GM23248 (cell line): ENCODE results near the gene TRIM44. TPM values are rescaled to one million over a fixed set of nuclear protein-coding genes. Genes with fewer than 3 reads are reported as not detected.

Experiments used
- DNase-seq: peaks from one replicate; pipeline ENCODE4 v3.0.0-alpha.2; 2015
- H2AFZ ChIP-seq: fragments of 200-600 bp; sonication (generic); 2 replicates; pipeline ENCODE4 v1.6.1; 2016; ENCODE audit warnings: antibody characterized with exemption
- H3F3A ChIP-seq: fragments of 200-600 bp; sonication (generic); 2 replicates; pipeline ENCODE4 v1.6.1; 2016; ENCODE audit warnings: mild to moderate bottlenecking, antibody characterized with exemption, mixed run types; ENCODE audit not compliant: insufficient read depth
- H3K27ac ChIP-seq: fragments of 200-600 bp; sonication (generic); 2 replicates; pipeline ENCODE4 v1.5.1; 2016; ENCODE audit warnings: mild to moderate bottlenecking
- H3K27me3 ChIP-seq: fragments of 200-600 bp; sonication (generic); replicated peaks from 2 replicates; pipeline ENCODE4 v1.6.1; 2016; ENCODE audit warnings: mild to moderate bottlenecking; ENCODE audit not compliant: insufficient read depth
- H3K36me3 ChIP-seq: fragments of 200-600 bp; sonication (generic); 2 replicates; pipeline ENCODE4 v1.6.1; 2016; ENCODE audit warnings: low read depth, mild to moderate bottlenecking
- H3K4me1 ChIP-seq: fragments of 200-600 bp; sonication (generic); 2 replicates; pipeline ENCODE4 v1.6.1; 2016; ENCODE audit warnings: mild to moderate bottlenecking; ENCODE audit not compliant: insufficient read depth
- H3K4me2 ChIP-seq: fragments of 200-600 bp; sonication (generic); one replicate; pipeline ENCODE4 v1.6.1; 2016; ENCODE audit warnings: mild to moderate bottlenecking; ENCODE audit not compliant: unreplicated experiment
- H3K4me3 ChIP-seq: fragments of 200-600 bp; sonication (generic); 2 replicates; pipeline ENCODE4 v1.5.1; 2016; ENCODE audit warnings: mild to moderate bottlenecking
- H3K79me2 ChIP-seq: fragments of 200-600 bp; sonication (generic); 2 replicates; pipeline ENCODE4 v1.6.1; 2016; ENCODE audit warnings: mild to moderate bottlenecking; ENCODE audit not compliant: insufficient read depth
- H3K9ac ChIP-seq: fragments of 200-600 bp; sonication (generic); 2 replicates; pipeline ENCODE4 v1.6.1; 2016; ENCODE audit warnings: mild to moderate bottlenecking
- H3K9me2 ChIP-seq: fragments of 200-600 bp; sonication (generic); 2 replicates; pipeline ENCODE4 v1.6.1; 2016; ENCODE audit warnings: mixed run types, mild to moderate bottlenecking, moderate library complexity; ENCODE audit not compliant: insufficient read depth
- H3K9me3 ChIP-seq: fragments of 200-600 bp; sonication (generic); one replicate; pipeline ENCODE4 v1.6.1; 2017; ENCODE audit warnings: low read depth
- H4K20me1 ChIP-seq: fragments of 200-600 bp; sonication (generic); 2 replicates; pipeline ENCODE4 v1.6.0; 2016; ENCODE audit not compliant: insufficient read depth
- EZH2 ChIP-seq: fragments of 200-600 bp; sonication (generic); IDR thresholded peaks from 2 replicates; pipeline ENCODE4 v1.6.1; 2018; ENCODE audit warnings: antibody characterized with exemption, mild to moderate bottlenecking; ENCODE audit not compliant: insufficient read depth, poor library complexity, severe bottlenecking
- EZH2phosphoT487 ChIP-seq: fragments of 200-600 bp; sonication (generic); IDR thresholded peaks from 2 replicates; pipeline ENCODE4 v1.6.1; 2018; ENCODE audit warnings: antibody characterized with exemption, moderate library complexity, mild to moderate bottlenecking, low read depth; ENCODE audit not compliant: insufficient read depth
- WGBS, 2 experiments: methylation state at CpG; one replicate each; pipeline ENCODE4 v1.1.6; 2015 to 2017; ENCODE audit warnings: low lambda C conversion rate in 2 of 2, low coverage in 1 of 2; ENCODE audit errors: missing lambda C conversion rate in 2 of 2; 5-methylcytosine and 5-hydroxymethylcytosine counted together
- in situ Hi-C: fragments of 300-500 bp; cut with MboI; formaldehyde crosslinking; loops from 2 replicates; pipeline ENCODE4 v1.15.0; 2020
- polyA plus RNA-seq: library from polyadenylated mRNA; unstranded; fragments of >200 nt; fragmentation: Nextera tagmentation; extraction: Ambion mirVana; gene quantifications from 2 replicates; pipeline ENCODE4 v1.2.1, GENCODE V29; 2016
- total RNA-seq: library from RNA; depleted of rRNA; stranded (reverse); fragments of >200 nt; shearing (Covaris generic); gene quantifications from 2 replicates; pipeline ENCODE4 v1.2.3, GENCODE V29; 2014

The TRIM44 gene
- total and polyA plus RNA-seq, 2 experiments from 2014 or later, result 32.2 to 37.1 TPM

- 68 to 71% methylated on average over 6 of the region's 6 CpGs for WGBS, 2 experiments
- Histone ChIP-seq H3F3A (no peaks in the 10 kb centered on the region), H3K4me2 (no peak overlapping the region), H4K20me1 (no peaks in the 10 kb centered on the region), H2AFZ (no peak overlapping the region), H3K27me3 (peaks cover 16% of the 10 kb centered on the region), H3K79me2 (no peaks in the 10 kb centered on the region), H3K36me3 (no peaks in the 10 kb centered on the region), H3K4me3 (no peak overlapping the region), H3K27ac (no peak overlapping the region), H3K9me2 (no peaks in the 10 kb centered on the region), H3K4me1 (no peaks in the 10 kb centered on the region), H3K9ac (no peak overlapping the region), H3K9me3 (no peaks in the 10 kb centered on the region)
- TF ChIP-seq EZH2phosphoT487 (no peak), EZH2 (no peak)
- in situ Hi-C loops, result no loop called here
- DNase-seq, result no peak
Measured at GRCh38 chr11:35852056-35852455, 189.5 kb downstream of the TRIM44 start.

- WGBS, 2 experiments, result 66 to 68% methylated on average over 5 of the region's 5 CpGs
- Histone ChIP-seq H3F3A (no peaks in the 10 kb centered on the region), H3K4me3 (no peak overlapping the region), H3K36me3 (no peaks in the 10 kb centered on the region), H3K9ac (no peak overlapping the region), H4K20me1 (no peaks in the 10 kb centered on the region), H3K9me2 (no peaks in the 10 kb centered on the region), H3K9me3 (no peaks in the 10 kb centered on the region), H3K79me2 (no peaks in the 10 kb centered on the region), H3K4me1 (no peaks in the 10 kb centered on the region), H3K27ac (no peak overlapping the region), H3K27me3 (no peaks in the 10 kb centered on the region; the same call in none of the 2 replicates), H2AFZ (no peak overlapping the region), H3K4me2 (no peak overlapping the region)
- TF ChIP-seq EZH2phosphoT487 (no peak), EZH2 (no peak)
- in situ Hi-C loops, result no loop called here
- DNase-seq, result no peak
Measured at GRCh38 chr11:35853971-35854370, 191.4 kb downstream of the TRIM44 start.

- Histone ChIP-seq H3K9me3 (no peaks in the 10 kb centered on the region), H3F3A (no peaks in the 10 kb centered on the region), H3K36me3 (no peaks in the 10 kb centered on the region), H3K27ac (no peak overlapping the region), H3K4me2 (no peak overlapping the region), H3K9ac (no peak overlapping the region), H2AFZ (no peak overlapping the region), H4K20me1 (no peaks in the 10 kb centered on the region), H3K4me1 (no peaks in the 10 kb centered on the region), H3K9me2 (no peaks in the 10 kb centered on the region), H3K4me3 (no peak overlapping the region), H3K79me2 (no peaks in the 10 kb centered on the region), H3K27me3 (no peaks in the 10 kb centered on the region; the same call in 1 of the 2 replicates)
- in situ Hi-C loops, result no loop called here
- no peak for DNase-seq
- TF ChIP-seq EZH2 (no peak), EZH2phosphoT487 (no peak)
Measured at GRCh38 chr11:35855671-35856070, 193.1 kb downstream of the TRIM44 start.

- Histone ChIP-seq H2AFZ (no peak overlapping the region), H3K9ac (no peak overlapping the region), H3K27ac (no peak overlapping the region), H3K4me2 (no peak overlapping the region), H3K4me3 (no peak overlapping the region), H3K79me2 (no peaks in the 10 kb centered on the region), H3K9me3 (no peaks in the 10 kb centered on the region), H4K20me1 (no peaks in the 10 kb centered on the region), H3K9me2 (no peaks in the 10 kb centered on the region), H3K36me3 (no peaks in the 10 kb centered on the region), H3F3A (no peaks in the 10 kb centered on the region), H3K4me1 (no peaks in the 10 kb centered on the region), H3K27me3 (no peaks in the 10 kb centered on the region; the same call in 1 of the 2 replicates)
- TF ChIP-seq EZH2 (no peak), EZH2phosphoT487 (no peak)
- in situ Hi-C loops, result no loop called here
- WGBS, 2 experiments, result 22% methylated on average over 2 of the region's 2 CpGs; no CpG with 5 or more reads in 1 of the 2 experiments
- no peak for DNase-seq
Measured at GRCh38 chr11:35856259-35856658, 193.7 kb downstream of the TRIM44 start.

- H3K9me2 ChIP-seq, result no peaks in the 10 kb centered on the region
- H3K9me3 ChIP-seq, result no peaks in the 10 kb centered on the region
- TF ChIP-seq EZH2, result no peak
- TF ChIP-seq EZH2phosphoT487, result no peak
- no peaks in the 10 kb centered on the region for H3K79me2 ChIP-seq
- H3F3A ChIP-seq, result no peaks in the 10 kb centered on the region
- H3K27ac ChIP-seq, result no peak overlapping the region
- no peak overlapping the region for H2AFZ ChIP-seq
- H3K36me3 ChIP-seq, result no peaks in the 10 kb centered on the region
- no peaks in the 10 kb centered on the region for H4K20me1 ChIP-seq
- no peak overlapping the region for H3K4me3 ChIP-seq
- H3K4me1 ChIP-seq, result no peaks in the 10 kb centered on the region
- no peak overlapping the region for H3K9ac ChIP-seq
- in situ Hi-C loops, result no loop called here
- H3K27me3 ChIP-seq, result no peaks in the 10 kb centered on the region; the same call in 1 of the 2 replicates
- no peak for DNase-seq
- H3K4me2 ChIP-seq, result no peak overlapping the region
Measured at GRCh38 chr11:35856756-35857155, 194.2 kb downstream of the TRIM44 start.
